ENCODE measurements around the gene LRP8. TPM values are rescaled to one million over a fixed set of nuclear protein-coding genes. Genes with fewer than 3 reads are reported as not detected.

The LRP8 gene
- total and polyA plus RNA-seq, 2 of the 4 experiments (the other 2 are of a cell fraction), result 12.0 to 12.1 TPM

- Histone ChIP-seq H3K36me3 (ENCODE audit: control insufficient read depth, insufficient read depth, low read length) (no peaks in the 10 kb centered on the region), H3K4me1 (ENCODE audit: control insufficient read depth, insufficient read depth, low read length) (peaks cover 2% of the 10 kb centered on the region), H2AK5ac (ENCODE audit: low read depth, low read length) (no peak overlapping the region), H3K23ac (ENCODE audit: low read depth, low read length) (no peak overlapping the region), H2BK5ac (ENCODE audit: low read depth, low read length, poor library complexity, severe bottlenecking) (no peak overlapping the region), H2AK9ac (replicated peaks; ENCODE audit: low read depth, low read length, poor library complexity) (no peak overlapping the region), H3K27me3 (ENCODE audit: control insufficient read depth, insufficient read depth, low read length) (peaks cover 19% of the 10 kb centered on the region), H3K9me1 (ENCODE audit: insufficient read depth, low read length) (no peaks in the 10 kb centered on the region), H2AFZ (replicated peaks; ENCODE audit: low read length, poor library complexity) (no peak overlapping the region), H3K4me2 (ENCODE audit: low read depth, low read length) (no peak overlapping the region), H2BK15ac (ENCODE audit: low read depth, low read length) (no peak overlapping the region), H3K14ac (replicated peaks; ENCODE audit: low read depth, low read length) (no peak overlapping the region), H2BK20ac (ENCODE audit: low read depth, low read length) (no peak overlapping the region), H3K27ac (ENCODE audit: insufficient read depth, low read length) (no peak overlapping the region), H4K5ac (ENCODE audit: low read depth, low read length) (no peak overlapping the region), H2BK120ac (ENCODE audit: low read depth, low read length) (no peak overlapping the region), H3K79me1 (ENCODE audit: low read depth in 1 of 2, low read length in 2 of 2) (no peaks in the 10 kb centered on the region), H3K9me3 (ENCODE audit: control insufficient read depth, insufficient read depth, low read length) (no peaks in the 10 kb centered on the region), H4K91ac (ENCODE audit: insufficient read depth, low read depth, low read length) (no peak overlapping the region), H4K20me1 (ENCODE audit: insufficient read depth, low read length) (no peaks in the 10 kb centered on the region), H3K4ac (ENCODE audit: low read depth, low read length) (no peak overlapping the region), H3K56ac (ENCODE audit: extremely low read depth, insufficient read depth, low read length) (no peak overlapping the region), H3K18ac (ENCODE audit: low read depth, low read length) (no peak overlapping the region), H4K8ac (ENCODE audit: low read depth in 2 of 2, low read length in 2 of 2) (no peak overlapping the region), H3K9ac (ENCODE audit: low read depth, low read length) (no peak overlapping the region), H3K4me3 (ENCODE audit: insufficient read depth, low read depth, low read length) (no peak overlapping the region)
- intact Hi-C loops (cut with micrococcal nuclease) (no loop called here), dilution Hi-C loops (cut with HindIII; ENCODE audit: low sequenced_read_pairs, unreplicated experiment) (no loop called here), in situ Hi-C loops (cut with MboI; ENCODE audit: low sequenced_read_pairs) (no loop called here)
- ATAC-seq (ENCODE audit: low read depth) (no peak), DNase-seq (no peak)
- WGBS, 2 experiments (ENCODE audit: extremely low coverage in 2 of 2, insufficient read length in 1 of 2), result no CpG with 5 or more reads among the region's 3 CpGs
- no peak for TF ChIP-seq POLR2A (IDR thresholded peaks at IDR 0.05; ENCODE audit: low read depth, low read length)
- no peak for TF ChIP-seq RFX5 (IDR thresholded peaks at IDR 0.05; ENCODE audit: low read depth, low read length)
- no peak for TF ChIP-seq CEBPB (IDR thresholded peaks at IDR 0.05; ENCODE audit: low read depth, low read length)
- TF ChIP-seq FOS (IDR thresholded peaks at IDR 0.05; ENCODE audit: low read depth, low read length), result no peak
- TF ChIP-seq MXI1 (IDR thresholded peaks at IDR 0.05; ENCODE audit: borderline replicate concordance, low read depth, low read length), result no peak
- no peak for TF ChIP-seq NFE2L2 (IDR thresholded peaks at IDR 0.05; ENCODE audit: low read depth, low read length)
- CTCF ChIA-PET, result interaction anchor here (0.6 kb wide), 1 partner anchor 201 kb away, joined by 3 read pairs; no protein-coding TSS in a partner anchor
- no TSS peak for BruUV-seq (replicated peaks)
- POLR2A ChIA-PET (ENCODE audit: unreplicated experiment), result no interaction called here
Observed at GRCh38 chr1:53332833-53333232, 5.0 kb upstream of the LRP8 start.

Data from IMR-90 (cell line).